GM18861 (cell line): ENCODE results near the gene BEAN1.
"Not testable (repeated sequence)": the region's sequence is repeated elsewhere in the genome, so short reads cannot be mapped to it uniquely, and the experiment has no call there.

Experiments
- ATAC-seq: cut with Tn5 transposase; IDR thresholded peaks from one replicate; pipeline ENCODE4 v1.9.1; 2021; ENCODE audit not compliant: unreplicated experiment

The BEAN1 gene

GRCh38 chr16:66502020-66502913 lies 75.2 kb downstream of the BEAN1 start:
- no peak for ATAC-seq

GRCh38 chr16:66503030-66503429 lies 75.9 kb downstream of the BEAN1 start:
- ATAC-seq = no peak

- ATAC-seq = no peak
These were observed 76.5 kb downstream of the BEAN1 start for GRCh38 chr16:66503612-66504011.

- no peak for ATAC-seq
These were observed 80.7 kb downstream of the BEAN1 start for GRCh38 chr16:66507731-66508239.

GRCh38 chr16:66508248-66508913 lies 81.3 kb downstream of the BEAN1 start:
- ATAC-seq = peak; percentile 52

- ATAC-seq = no peak
These were observed 81.9 kb downstream of the BEAN1 start for GRCh38 chr16:66508914-66509496.

GRCh38 chr16:66509576-66509975 lies 82.5 kb downstream of the BEAN1 start:
- no peak for ATAC-seq

- no peak for ATAC-seq
These were observed 83.2 kb downstream of the BEAN1 start for GRCh38 chr16:66510298-66510697.

- no peak for ATAC-seq
These were observed 83.9 kb downstream of the BEAN1 start for GRCh38 chr16:66510711-66511601.

GRCh38 chr16:66511602-66512271 lies 84.6 kb downstream of the BEAN1 start:
- ATAC-seq = no peak

- ATAC-seq = no peak
These were observed 85.4 kb downstream of the BEAN1 start for GRCh38 chr16:66512272-66513110.

- no peak for ATAC-seq
These were observed 86.1 kb downstream of the BEAN1 start for GRCh38 chr16:66513111-66513723.

- ATAC-seq = not testable (repeated sequence)
These were observed 87.3 kb downstream of the BEAN1 start for GRCh38 chr16:66514391-66514790.

GRCh38 chr16:66514980-66515595 lies 88.0 kb downstream of the BEAN1 start:
- not testable (repeated sequence) for ATAC-seq

- ATAC-seq = no peak
These were observed 88.8 kb downstream of the BEAN1 start for GRCh38 chr16:66515596-66516508.

- ATAC-seq = no peak
These were observed 89.4 kb downstream of the BEAN1 start for GRCh38 chr16:66516509-66516807.

- peak; percentile 92 for ATAC-seq
These were observed 89.9 kb downstream of the BEAN1 start for GRCh38 chr16:66516808-66517585.
